ENCODE measurements around the gene PARD3B.

GRCh38 chr2:204737296-204737695 lies 192.0 kb downstream of the PARD3B start:
- TF ChIP-seq EZH2 (IDR thresholded peaks at IDR 0.05; ENCODE audit: low read length, unreplicated experiment), result no peak
- TF ChIP-seq CTCF (conservative IDR thresholded peaks at IDR 0.05; ENCODE audit: low read depth, low read length), result no peak

Measured in PC-3 (cell line).